Measurements from ENCODE around the gene CBX8. TPM values are rescaled to one million over a fixed set of nuclear protein-coding genes. Genes with fewer than 3 reads are reported as not detected.

CBX8 gene
- polyA plus RNA-seq, 2 of the 4 experiments (the other 2 are of a cell fraction): 1.5 to 13.1 TPM

- no peak for TF ChIP-seq EP300 (IDR thresholded peaks at IDR 0.05)
- no peak for TF ChIP-seq JUNB (IDR thresholded peaks at IDR 0.05)
- no peak for TF ChIP-seq CBX2 (IDR thresholded peaks at IDR 0.05; ENCODE audit: borderline replicate concordance, low read depth)
- no peak for TF ChIP-seq FOSL2 (IDR thresholded peaks at IDR 0.05)
- no peak for TF ChIP-seq FOSL2 (CRISPR knock-in tag; IDR thresholded peaks at IDR 0.05)
- TF ChIP-seq EHF (CRISPR knock-in tag; IDR thresholded peaks at IDR 0.05): no peak
- no peak for TF ChIP-seq MAX (IDR thresholded peaks at IDR 0.05)
- TF ChIP-seq NFE2L2 (conservative IDR thresholded peaks at IDR 0.05; ENCODE audit: low read length): no peak
- no peak for TF ChIP-seq NPAS2 (CRISPR knock-in tag; IDR thresholded peaks at IDR 0.05; ENCODE audit: borderline replicate concordance)
- no peak for TF ChIP-seq POLR2A (IDR thresholded peaks at IDR 0.05; ENCODE audit: low read length)
- no peak for TF ChIP-seq CBX8 (IDR thresholded peaks at IDR 0.05)
- no peak for TF ChIP-seq TFCP2L1 (CRISPR knock-in tag; IDR thresholded peaks at IDR 0.05)
- no peak for TF ChIP-seq EHMT2 (IDR thresholded peaks at IDR 0.05; ENCODE audit: low read depth)
- no peak for TF ChIP-seq CTCF (IDR thresholded peaks at IDR 0.05)
- ATAC-seq (no peak), DNase-seq (ENCODE audit: low read depth in 1 of 2, low spot score in 1 of 2) (no peak), FAIRE-seq (no peak)
- Histone ChIP-seq H3K9me3 (no peaks in the 10 kb centered on the region), H3K4me1 (peaks cover under 1% of the 10 kb centered on the region; the same call in 2 of the 3 replicates), H3K4me3 (no peak overlapping the region), H3K4me2 (no peak overlapping the region), H3K27ac (no peak overlapping the region)
- WGBS (ENCODE audit: missing lambda C conversion rate): 96% methylated on average over 23 of the region's 31 CpGs
- POLR2A ChIA-PET: no interaction called here
- CTCF ChIA-PET: interaction anchor here (0.7 to 4.7 kb wide), 13 partner anchors 8 to 224 kb away, joined by 3 to 32 read pairs (median 5); partner anchors contain the start of gene CBX4
Measured at GRCh38 chr17:79784353-79785016, 12.4 kb downstream of the CBX8 start.

- no peak for TF ChIP-seq CHD2 (IDR thresholded peaks at IDR 0.05; ENCODE audit: low read length, partially characterized antibody)
- no peak for TF ChIP-seq BHLHE40 (IDR thresholded peaks at IDR 0.05; ENCODE audit: low read depth, low read length)
- TF ChIP-seq ESRRA (IDR thresholded peaks at IDR 0.05; ENCODE audit: borderline replicate concordance, low read length): no peak
- WGBS (ENCODE audit: missing lambda C conversion rate): 91% methylated on average over 17 of the region's 18 CpGs
- ChIA-PET CTCF (interaction anchor here (0.7 to 4.7 kb wide), 12 partner anchors 10 to 225 kb away, joined by 3 to 32 read pairs (median 6); partner anchors contain the start of gene CBX4), POLR2A (no interaction called here)
- Histone ChIP-seq H3K4me3 (no peak overlapping the region), H3K27ac (no peak overlapping the region), H3K9me3 (no peaks in the 10 kb centered on the region), H3K4me2 (no peak overlapping the region), H3K4me1 (peaks cover 6% of the 10 kb centered on the region)
- no peak for DNase-seq (ENCODE audit: low read depth in 1 of 2, low spot score in 1 of 2)
- ATAC-seq: no peak
- no peak for FAIRE-seq
Measured at GRCh38 chr17:79783891-79784290, 13.0 kb downstream of the CBX8 start.

- Histone ChIP-seq H3K9me3 (no peaks in the 10 kb centered on the region), H3K27ac (no peak overlapping the region), H3K4me1 (peaks cover 12% of the 10 kb centered on the region), H3K4me2 (no peak overlapping the region), H3K4me3 (no peak overlapping the region)
- ATAC-seq (no peak), FAIRE-seq (no peak), DNase-seq (ENCODE audit: low read depth in 1 of 2, low spot score in 1 of 2) (no peak)
- WGBS (ENCODE audit: missing lambda C conversion rate): 89% methylated on average over 26 of the region's 27 CpGs
- POLR2A ChIA-PET: interaction anchor here (1.1 kb wide), 1 partner anchor 15 kb away, joined by 4 read pairs; the partner anchor contains the start of gene CBX8
- CTCF ChIA-PET: interaction anchor here (0.8 to 4.1 kb wide), 13 partner anchors 8 to 209 kb away, joined by 3 to 45 read pairs (median 4); partner anchors contain the start of gene CBX4
- TF ChIP-seq JUN (IDR thresholded peaks at IDR 0.05) (no peak), SREBF2 (IDR thresholded peaks at IDR 0.05) (no peak), POLR2A (IDR thresholded peaks at IDR 0.05; ENCODE audit: low read length) (no peak), HES2 (IDR thresholded peaks at IDR 0.05) (no peak), ATOH8 (CRISPR knock-in tag; IDR thresholded peaks at IDR 0.05; ENCODE audit: low read depth) (no peak), RCOR1 (IDR thresholded peaks at IDR 0.05; ENCODE audit: low read depth, low read length) (no peak), FOXS1 (CRISPR knock-in tag; IDR thresholded peaks at IDR 0.05) (no peak), NFE2L2 (conservative IDR thresholded peaks at IDR 0.05; ENCODE audit: low read length) (no peak), MYC (IDR thresholded peaks at IDR 0.05; ENCODE audit: borderline replicate concordance, low read length) (no peak), MAFK (IDR thresholded peaks at IDR 0.05; ENCODE audit: partially characterized antibody) (no peak), MAZ (IDR thresholded peaks at IDR 0.05; ENCODE audit: borderline replicate concordance, low read depth, low read length) (no peak), GATA3 (IDR thresholded peaks at IDR 0.05; ENCODE audit: borderline replicate concordance) (no peak), EHMT2 (IDR thresholded peaks at IDR 0.05; ENCODE audit: low read depth) (no peak), E2F6 (IDR thresholded peaks at IDR 0.05; ENCODE audit: borderline replicate concordance, low read depth) (no peak), ZSCAN20 (CRISPR knock-in tag; IDR thresholded peaks at IDR 0.05) (no peak), BCL3 (IDR thresholded peaks at IDR 0.05) (no peak)
Measured at GRCh38 chr17:79781736-79782575, 14.9 kb downstream of the CBX8 start.
